HUDEP-2 (cell line): Measurements from ENCODE around the gene PTPRM.

Experiments used
- DNase-seq, 76 experiments: peaks; one replicate each; lab custom pipeline; 2025; ENCODE audit not compliant: unreplicated experiment in 76 of 76; lab: John Stamatoyannopoulos, UW

The PTPRM gene

DNA sequence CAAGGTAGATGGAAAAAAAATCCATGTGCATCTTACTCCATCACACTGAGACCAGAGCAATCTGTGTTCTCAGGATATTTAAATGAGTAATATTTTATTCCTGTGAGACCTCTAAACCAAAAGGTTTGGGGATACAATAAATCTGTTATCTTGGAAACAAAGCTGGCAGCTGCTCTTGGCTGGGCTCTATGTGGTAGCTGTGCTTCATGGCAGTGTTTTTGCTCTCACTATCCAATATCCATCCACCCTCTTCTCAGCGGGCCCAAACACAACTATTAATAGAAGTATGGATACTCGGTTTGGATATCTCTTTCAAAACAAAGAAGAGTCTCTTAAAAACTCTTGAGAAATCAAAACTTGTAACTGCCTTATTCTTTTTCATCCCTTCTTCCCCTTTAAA is 797.3 kb downstream of the PTPRM start:
- DNase-seq: no peak

DNA sequence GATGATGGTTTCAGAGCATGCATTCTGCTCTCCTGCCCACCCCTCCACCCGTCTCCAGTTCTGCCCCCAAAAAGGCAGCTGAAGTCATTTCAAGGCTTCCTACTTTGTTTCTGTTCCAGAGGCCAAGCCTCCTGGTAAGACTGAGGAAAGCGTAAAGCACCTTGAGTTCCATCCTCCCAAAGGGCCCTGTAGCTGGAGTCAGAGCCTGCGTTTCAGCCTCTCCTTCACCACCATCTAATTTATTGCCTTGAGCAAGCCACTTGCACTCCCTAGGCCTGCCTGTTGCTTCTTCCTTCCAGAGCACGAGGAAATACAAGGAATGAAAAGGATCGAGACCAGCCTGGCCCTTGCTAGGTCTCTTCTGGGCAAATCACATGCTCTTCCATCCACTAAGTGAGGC is 797.9 kb downstream of the PTPRM start:
- no peak for DNase-seq

DNA sequence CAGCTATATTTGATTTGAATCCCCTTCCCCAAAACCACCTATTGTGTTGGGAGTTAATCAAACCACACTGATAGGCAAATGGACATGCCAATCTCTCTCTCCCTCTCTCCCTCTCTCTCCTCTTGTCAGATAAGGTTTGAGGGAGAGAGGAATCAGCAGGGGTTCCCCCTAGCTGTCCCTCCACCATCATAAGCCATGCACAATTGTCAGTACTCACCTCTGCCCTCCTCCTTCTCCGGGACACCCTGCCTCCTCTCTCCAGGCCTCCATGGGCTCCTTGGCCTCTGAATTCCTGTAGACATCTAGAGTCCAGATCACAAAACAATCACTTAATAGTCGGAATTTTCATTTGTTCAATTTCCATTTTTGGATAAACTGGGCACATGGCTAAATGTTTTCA is 798.4 kb downstream of the PTPRM start:
- DNase-seq: no peak

DNA sequence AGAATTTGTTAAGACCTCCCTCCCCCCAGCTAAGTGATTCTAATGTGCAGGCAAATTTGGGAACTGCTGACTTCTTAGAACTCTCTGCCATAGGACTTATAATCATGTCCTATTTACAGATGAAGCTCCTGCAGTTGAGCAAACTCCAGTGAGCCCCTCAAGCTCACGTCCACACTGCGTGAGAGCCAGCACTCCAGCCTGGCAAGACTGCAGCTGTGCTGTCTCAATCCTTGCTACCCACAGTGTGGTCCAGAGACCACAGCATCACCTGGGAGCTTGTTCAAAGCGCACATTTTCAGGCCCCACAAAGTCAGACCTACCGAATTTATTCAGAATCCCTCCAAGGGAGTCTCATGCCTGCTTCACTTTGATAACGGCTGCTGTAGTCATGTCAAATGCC is 799.0 kb downstream of the PTPRM start:
- DNase-seq: no peak

DNA sequence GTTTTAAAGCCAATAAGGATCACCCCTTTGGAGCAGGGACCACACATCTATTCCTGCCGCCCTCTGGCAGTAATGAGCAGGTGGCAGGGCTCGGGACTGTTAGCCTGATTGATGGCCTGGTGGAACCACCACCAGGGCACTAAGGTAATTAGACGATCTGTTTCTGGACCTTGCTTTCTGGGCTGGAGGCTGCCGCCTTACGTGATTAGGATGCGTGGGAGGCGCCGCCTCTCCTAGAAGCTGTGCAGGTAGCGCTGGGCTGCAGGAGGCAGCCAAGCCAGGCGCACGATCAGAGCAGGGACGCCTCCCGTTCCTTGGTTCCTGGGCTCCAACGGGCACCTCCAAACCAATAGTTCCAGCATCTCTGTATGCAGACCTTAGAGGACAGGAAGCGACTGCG is 799.5 kb downstream of the PTPRM start:
- no peak for DNase-seq

DNA sequence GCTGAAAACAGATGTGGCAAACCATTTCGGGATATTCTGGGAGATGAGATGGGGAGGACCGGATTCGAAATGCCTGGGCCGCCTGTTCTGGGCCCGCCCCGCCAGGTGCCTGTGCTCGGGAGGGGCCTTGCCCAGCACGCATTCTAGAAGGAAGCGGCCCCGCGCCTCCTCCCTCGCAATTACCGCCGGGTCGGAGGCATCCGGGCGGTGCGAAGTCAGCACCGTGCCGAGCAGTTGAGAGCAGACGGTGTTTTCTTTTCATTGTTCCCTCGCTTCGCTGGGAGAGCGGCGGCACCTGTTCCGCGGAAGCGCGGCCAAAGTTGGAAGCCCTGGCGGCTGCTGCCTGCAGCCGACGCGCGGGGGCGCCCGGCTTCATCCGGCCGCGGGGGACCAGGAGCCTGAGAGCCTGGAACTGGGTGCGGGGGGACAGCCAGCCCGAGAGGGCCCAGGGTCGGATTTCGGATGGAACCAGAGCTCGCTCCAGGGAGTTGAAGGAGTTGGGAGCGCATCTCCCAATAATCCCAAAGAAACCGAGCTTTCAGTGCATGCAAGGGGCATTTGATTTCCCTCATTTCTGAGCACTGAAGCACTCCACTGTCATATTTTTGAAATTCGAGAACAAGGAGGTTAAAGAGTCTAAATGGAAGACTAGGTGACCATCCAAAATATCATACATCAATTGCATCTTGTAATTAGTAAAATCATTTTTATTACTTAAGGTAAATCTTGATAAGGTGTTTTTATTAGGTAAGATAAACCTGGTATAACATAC is 800.3 kb downstream of the PTPRM start:
- DNase-seq: peak in 4 of 76 experiments; percentile 1 to 15 (median 5)

DNA sequence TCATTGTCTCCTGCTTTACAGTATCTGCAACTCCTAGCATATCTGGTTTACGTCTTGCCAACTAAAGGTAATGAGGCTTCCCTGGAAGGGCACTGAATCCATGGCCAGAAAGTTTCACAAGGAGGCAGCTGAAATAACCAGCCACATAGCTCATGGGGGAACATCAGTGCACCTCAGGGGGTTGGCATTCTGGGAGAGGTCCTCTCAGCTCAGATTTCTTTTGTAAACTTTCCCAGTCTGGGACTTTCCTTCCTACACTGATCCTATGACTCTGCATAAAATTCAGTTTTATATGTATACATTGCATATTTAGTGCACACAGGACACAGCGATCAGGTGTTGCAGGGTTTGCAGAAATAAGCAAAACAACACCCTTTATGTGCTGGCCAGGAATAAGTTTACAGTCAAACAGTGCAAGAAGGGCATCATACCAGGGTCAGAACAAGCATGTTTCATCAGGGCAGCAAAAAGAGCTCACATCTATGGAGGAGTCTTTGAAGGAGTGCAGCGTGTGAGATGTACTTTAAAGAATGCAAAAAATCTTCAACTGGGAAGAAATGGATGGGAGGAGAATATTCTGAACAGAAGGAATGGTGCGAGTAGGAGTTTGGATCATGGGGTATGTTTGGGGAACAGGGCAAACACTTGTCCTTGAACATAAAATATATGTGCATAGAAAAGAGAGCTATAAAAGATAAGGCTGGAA is 801.5 kb downstream of the PTPRM start:
- DNase-seq: no peak

DNA sequence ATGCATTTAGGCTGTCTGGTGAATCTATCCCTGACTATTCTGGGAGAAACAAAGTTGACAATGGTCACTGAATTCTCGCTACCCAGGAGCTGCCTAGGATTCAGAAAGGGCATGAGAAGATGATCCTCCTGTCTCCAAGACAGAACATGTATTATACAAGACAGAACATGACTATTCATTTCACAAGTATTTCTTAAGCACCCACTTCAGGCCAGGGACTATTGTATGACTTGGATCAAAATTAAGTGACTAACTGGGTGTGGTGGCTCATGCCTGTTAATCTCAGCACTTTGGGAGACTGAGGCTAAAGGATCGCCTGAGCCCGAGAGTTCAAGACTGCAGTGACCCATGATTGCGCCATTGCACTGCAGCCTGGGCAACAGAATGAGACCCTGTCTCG is 806.4 kb downstream of the PTPRM start:
- DNase-seq: no peak

DNA sequence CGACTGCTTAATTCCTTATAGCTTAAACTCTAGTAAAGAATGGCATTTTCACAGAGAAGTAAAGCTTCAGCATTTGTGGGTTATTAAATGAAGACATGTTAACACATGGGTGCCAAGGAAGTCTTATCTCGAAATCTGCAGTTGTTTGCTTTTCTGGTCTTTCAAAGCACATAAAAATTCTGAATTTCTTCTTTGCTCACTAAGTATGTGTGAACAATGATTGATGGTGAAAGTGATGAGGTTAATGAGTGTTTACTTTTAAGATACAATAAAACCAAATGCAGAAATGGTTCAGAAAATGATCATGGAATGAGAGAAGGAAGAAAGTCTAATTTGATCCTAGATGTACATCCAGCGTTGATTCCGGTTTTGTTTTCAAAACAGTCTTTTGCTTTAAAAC is 807.6 kb downstream of the PTPRM start:
- no peak for DNase-seq

DNA sequence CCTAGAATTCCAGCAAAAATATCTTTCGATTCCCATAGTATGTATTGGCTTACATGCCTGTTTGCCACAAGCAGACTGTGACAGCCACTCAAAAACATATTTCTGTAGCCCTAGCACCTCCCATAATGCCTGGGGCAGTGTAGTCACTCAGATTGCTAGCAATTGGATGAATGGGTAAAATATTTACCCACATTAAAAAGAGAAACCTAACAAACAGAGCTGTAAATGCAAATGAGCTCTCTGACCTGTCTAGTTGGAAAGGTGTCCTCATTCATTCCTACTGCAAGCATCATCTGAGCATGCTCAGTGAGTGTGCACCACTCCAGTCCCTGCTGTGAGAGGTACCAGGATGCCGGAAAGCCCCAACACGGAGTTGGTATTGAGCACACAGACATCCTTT is 808.1 kb downstream of the PTPRM start:
- DNase-seq: no peak

DNA sequence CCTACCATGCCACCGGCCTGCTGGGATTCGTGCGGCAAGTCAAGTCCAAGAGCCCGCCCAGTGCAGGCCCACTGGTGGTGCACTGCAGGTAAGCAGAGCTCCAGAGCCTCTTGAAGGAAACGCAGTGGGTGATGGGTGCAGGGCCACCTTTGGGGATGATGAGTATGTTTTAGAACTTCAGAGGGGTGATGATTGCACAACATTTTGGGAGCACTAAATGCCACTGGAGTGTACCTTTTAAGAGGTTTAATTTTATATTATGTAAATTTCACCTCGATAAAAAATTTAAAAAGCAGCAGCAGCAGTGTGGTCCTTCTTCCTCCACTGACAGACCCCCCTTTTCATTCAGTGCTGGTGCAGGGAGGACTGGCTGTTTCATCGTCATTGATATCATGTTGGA is 809.0 kb downstream of the PTPRM start:
- DNase-seq: no peak

DNA sequence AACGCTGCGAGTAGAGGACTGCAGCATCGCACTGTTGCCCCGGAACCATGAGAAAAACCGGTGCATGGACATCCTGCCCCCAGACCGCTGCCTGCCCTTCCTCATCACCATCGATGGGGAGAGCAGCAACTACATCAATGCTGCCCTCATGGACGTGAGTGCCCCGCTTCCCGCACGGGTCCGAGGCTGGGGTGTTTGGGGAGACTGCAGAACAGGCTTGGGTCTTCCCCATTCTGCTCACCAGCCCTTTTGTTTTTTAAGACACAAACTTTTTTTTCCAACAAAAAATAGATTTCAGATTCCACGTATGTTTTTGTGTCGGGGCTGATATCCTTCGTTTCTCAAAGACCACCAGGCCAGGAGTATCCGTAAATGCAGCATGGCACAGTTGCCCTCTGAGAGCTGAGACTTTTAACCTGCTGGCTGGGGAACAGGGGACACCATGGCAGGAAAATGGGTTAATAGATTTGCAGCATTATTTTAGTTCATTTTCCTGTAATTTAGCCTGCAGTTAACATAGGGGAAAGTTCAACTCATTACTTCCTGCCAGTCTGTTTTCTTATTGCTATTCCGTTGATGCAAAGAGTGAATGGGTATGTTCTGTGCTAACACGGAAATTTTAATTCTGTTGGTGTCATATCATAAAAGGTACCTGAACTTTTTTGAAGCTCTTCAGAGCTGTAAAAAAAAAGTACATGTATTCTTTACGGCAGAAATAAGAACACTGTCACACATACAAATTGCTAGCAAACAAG is 812.2 kb downstream of the PTPRM start:
- DNase-seq: no peak

DNA sequence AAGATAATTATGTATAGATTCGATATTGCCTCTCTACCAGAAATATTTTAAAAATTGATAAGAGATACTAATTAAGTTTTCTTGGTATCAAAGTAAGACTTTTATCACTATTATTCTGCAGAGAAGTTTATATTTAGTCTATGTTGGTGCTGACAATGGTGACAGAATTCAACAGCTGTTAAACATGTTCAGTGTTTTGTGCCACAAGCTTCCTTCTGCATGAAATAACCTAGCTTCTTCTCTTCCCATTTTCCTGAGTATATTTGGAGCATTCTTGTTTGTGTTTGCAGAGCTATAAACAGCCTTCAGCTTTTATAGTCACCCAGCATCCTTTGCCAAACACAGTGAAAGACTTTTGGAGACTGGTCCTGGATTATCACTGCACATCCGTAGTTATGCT is 812.9 kb downstream of the PTPRM start:
- no peak for DNase-seq

DNA sequence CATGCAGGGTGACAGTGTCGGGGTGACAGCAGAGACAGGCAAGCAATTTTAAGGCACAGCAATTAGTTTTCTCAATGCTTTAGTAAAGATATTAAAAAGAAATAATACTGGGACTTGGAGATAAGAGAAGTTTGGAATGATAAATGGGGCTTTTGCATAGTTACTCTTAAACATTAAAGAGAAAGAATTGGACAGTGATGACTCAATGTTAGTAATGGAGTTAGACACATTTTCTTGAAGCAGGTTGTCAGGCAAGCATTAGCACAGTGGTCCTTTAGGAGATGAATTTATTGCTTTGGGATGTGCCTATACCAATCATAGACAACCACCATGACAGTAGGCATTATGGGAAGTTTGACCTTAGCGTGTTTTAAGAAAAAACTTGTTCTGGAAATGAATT is 813.8 kb downstream of the PTPRM start:
- DNase-seq: no peak

DNA sequence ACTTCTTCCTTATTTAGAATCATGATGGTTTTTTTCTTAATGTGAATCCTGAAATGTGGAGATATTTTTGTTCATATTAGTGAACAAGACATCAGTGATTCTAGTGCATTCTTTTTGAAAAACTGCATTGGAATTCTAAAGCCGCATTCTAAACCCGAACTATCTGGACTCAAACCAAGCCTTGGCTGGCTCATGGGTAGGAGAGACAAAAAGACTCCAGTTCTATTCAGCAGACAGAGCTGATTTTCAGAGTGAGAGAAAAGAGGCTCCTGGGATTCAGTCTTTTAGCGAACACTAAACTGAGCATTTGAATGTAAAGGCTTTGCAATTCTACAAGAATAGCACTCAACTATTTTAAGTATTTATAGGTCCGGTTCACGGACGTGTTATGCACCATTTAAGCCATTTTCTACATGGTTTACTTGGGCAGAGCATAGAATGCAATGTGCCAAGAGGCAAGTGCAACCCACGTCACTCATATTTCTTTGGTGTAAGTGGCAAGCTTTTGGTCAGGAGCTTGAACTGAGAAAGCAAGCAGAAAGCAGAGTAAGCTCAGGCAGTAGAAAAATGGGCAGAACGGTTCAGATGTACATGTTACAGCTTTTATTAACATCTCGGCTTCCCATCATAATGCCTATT is 814.8 kb downstream of the PTPRM start:
- DNase-seq: no peak

DNA sequence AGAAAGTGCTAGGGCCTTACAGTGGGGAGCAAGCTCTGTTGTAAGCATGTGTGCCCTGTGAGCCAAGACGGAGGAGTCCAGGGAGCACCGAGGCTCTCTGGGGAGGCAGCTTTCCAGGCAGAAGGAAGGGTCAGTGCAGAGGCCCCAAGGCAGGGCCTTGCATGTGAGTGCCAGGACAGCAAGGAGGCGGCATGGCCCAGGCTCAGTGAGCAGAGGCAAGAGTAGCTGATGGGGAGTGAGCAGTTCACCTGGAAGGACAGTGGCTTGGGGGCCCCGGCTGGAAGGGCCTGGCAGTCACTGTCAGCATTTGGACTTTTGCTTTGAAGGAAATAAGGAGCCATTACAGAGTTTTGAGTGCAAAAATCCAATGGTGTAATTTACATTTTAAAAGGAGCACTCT is 818.3 kb downstream of the PTPRM start:
- DNase-seq: no peak

DNA sequence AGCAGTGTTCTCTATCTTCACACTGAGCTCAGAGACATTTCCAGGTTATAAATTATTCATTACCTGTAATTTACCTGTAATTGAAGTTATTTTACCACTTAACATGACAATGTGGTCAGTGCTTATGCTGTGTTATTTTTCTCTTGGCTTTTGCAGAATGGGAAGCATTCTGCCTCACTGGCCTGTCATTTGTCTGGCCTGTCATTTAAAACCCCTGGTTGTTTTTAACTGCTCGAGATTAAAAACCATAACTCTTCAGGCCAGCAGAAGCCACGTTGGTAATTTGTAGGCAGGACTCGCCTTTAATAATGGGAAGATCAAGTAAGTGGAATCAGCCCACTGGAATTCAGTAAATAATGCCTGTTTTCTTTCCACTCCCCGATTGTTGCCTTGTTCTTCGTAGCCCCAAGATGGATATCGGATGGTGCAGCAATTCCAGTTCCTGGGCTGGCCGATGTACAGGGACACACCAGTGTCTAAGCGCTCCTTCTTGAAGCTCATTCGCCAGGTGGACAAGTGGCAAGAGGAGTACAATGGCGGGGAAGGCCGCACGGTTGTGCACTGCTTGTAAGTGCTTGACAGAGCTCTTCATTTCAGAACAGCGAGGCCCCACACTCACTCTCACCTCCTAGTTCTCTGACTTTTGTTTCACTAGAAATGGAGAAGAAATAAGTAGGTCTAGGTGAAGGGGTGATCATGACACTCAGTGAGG is 819.7 kb downstream of the PTPRM start:
- DNase-seq: no peak

DNA sequence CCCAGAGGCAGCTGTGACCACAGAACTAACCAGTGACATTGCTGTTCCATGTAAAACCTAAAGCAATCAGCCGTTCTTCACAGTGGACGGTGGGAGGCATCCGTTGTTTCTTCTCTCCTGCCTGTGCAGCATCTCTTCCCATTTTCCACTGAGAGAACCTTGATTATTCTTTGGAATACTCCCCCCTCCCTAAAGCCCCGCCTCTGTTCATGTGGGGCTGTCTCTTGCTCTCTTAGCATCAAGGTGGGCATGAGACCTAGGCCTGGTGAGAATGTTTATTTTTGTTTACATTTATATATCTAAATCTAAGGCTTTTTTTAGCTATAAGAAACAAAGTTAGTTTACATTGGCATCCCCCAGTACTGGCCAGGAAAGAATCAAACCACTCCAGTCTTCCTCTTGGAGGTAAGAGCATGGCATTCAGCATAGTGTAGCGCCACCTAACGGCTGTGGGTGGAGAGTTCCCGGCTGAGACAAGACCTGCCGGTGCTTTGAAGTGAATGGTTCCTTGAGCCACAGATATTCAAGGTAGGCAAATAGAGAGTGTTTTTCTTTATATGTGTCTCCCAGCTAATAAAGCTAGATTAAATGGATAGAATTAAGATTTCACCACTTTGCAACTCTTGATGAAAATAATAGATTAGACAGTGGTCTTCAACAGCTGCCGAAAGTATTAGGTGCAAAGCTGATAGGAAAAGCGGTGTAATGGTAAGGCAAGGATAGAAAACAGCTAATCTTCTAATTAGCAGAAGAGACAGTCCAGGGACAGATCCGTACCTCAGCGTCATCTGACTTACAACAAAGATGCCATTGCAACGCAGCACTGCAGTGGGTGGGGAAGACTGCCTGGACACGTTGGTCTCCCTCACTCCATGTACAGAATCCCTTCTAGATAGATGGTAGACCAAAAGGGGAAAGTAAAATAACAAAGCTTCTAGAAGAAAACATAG is 822.5 kb downstream of the PTPRM start:
- DNase-seq: peak in 36 of 76 experiments; percentile 0 to 55 (median 13)

DNA sequence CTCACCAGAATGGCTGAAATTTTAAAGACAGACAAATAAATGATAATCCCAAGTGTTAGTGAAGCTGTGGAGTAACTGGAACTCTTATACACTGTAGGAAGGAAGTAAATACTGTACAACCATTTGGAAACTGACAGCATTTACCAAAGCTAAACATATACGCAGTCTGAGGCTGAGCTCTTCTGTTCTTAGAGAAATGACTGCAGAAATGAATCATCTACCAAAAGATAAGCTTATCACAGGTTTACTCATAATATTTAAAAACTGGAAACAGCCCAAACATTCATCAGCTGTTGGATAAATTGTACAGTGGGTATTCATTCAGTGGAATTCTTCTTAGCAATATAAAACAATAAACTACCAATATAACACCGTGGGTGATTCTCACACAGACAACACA is 824.0 kb downstream of the PTPRM start:
- no peak for DNase-seq
